ENCODE measurements around the gene HIF1AN.

HIF1AN gene

GRCh38 chr10:100502926-100503494, 32.7 kb upstream of the HIF1AN start:
- TF ChIP-seq CTCF (conservative IDR thresholded peaks at IDR 0.05; ENCODE audit: low read depth, low read length), result no peak
- no peak overlapping the region for H3K4me3 ChIP-seq (ENCODE audit: low read depth, low read length)
- DNase-seq (ENCODE audit: low read depth), result no peak

GRCh38 chr10:100504096-100504495, 31.6 kb upstream of the HIF1AN start:
- H3K4me3 ChIP-seq (ENCODE audit: low read depth, low read length), result no peak overlapping the region
- peak; percentile 63 for DNase-seq (ENCODE audit: low read depth)
- TF ChIP-seq CTCF (conservative IDR thresholded peaks at IDR 0.05; ENCODE audit: low read depth, low read length), result no peak

- TF ChIP-seq CTCF (conservative IDR thresholded peaks at IDR 0.05; ENCODE audit: low read depth, low read length), result no peak
- no peak for DNase-seq (ENCODE audit: low read depth)
- no peak overlapping the region for H3K4me3 ChIP-seq (ENCODE audit: low read depth, low read length)
Measured at GRCh38 chr10:100505164-100505563, 30.6 kb upstream of the HIF1AN start.

- DNase-seq (ENCODE audit: low read depth), result no peak
- H3K4me3 ChIP-seq (ENCODE audit: low read depth, low read length), result no peak overlapping the region
- TF ChIP-seq CTCF (conservative IDR thresholded peaks at IDR 0.05; ENCODE audit: low read depth, low read length), result no peak
Measured at GRCh38 chr10:100506596-100507356, 29.0 kb upstream of the HIF1AN start.

- DNase-seq (ENCODE audit: low read depth), result no peak
- no peak for TF ChIP-seq CTCF (conservative IDR thresholded peaks at IDR 0.05; ENCODE audit: low read depth, low read length)
- H3K4me3 ChIP-seq (ENCODE audit: low read depth, low read length), result no peak overlapping the region
Measured at GRCh38 chr10:100507357-100507732, 28.4 kb upstream of the HIF1AN start.

GRCh38 chr10:100508266-100508665, 27.5 kb upstream of the HIF1AN start:
- DNase-seq (ENCODE audit: low read depth), result no peak
- no peak for TF ChIP-seq CTCF (conservative IDR thresholded peaks at IDR 0.05; ENCODE audit: low read depth, low read length)
- no peak overlapping the region for H3K4me3 ChIP-seq (ENCODE audit: low read depth, low read length)

GRCh38 chr10:100508691-100509150, 27.0 kb upstream of the HIF1AN start:
- no peak overlapping the region for H3K4me3 ChIP-seq (ENCODE audit: low read depth, low read length)
- peak; percentile 77 for TF ChIP-seq CTCF (conservative IDR thresholded peaks at IDR 0.05; ENCODE audit: low read depth, low read length)
- DNase-seq (ENCODE audit: low read depth), result peak; percentile 79
